HG02870 (cell line): Measurements from ENCODE around the gene FAM151A.

Experiments used
- ATAC-seq: cut with Tn5 transposase; IDR thresholded peaks from one replicate; pipeline ENCODE4 v1.9.1; 2021; ENCODE audit warnings: mild to moderate bottlenecking, moderate library complexity; ENCODE audit not compliant: unreplicated experiment

Gene FAM151A

DNA sequence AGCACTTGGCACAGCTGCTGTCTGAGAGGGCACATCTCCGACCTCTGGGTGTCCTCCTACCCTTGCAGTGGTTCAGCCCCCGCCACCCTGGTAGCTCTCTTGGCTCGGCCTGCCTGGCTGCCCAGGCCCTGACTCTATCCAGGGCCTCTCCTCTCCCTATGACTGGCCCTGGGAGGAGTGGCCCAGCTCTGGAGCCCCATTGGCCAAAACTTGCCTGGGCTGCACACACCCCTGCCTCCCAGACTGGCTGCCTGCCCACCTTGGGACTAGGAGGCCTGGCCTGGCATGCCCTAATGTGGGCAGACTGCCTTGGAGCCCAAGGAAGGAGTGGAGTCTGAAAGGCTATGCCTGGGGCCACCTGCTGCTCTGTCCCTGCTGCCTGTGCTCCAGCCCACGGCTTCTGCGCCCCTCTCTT is 41.7 kb downstream of the FAM151A start:
- ATAC-seq: no peak

DNA sequence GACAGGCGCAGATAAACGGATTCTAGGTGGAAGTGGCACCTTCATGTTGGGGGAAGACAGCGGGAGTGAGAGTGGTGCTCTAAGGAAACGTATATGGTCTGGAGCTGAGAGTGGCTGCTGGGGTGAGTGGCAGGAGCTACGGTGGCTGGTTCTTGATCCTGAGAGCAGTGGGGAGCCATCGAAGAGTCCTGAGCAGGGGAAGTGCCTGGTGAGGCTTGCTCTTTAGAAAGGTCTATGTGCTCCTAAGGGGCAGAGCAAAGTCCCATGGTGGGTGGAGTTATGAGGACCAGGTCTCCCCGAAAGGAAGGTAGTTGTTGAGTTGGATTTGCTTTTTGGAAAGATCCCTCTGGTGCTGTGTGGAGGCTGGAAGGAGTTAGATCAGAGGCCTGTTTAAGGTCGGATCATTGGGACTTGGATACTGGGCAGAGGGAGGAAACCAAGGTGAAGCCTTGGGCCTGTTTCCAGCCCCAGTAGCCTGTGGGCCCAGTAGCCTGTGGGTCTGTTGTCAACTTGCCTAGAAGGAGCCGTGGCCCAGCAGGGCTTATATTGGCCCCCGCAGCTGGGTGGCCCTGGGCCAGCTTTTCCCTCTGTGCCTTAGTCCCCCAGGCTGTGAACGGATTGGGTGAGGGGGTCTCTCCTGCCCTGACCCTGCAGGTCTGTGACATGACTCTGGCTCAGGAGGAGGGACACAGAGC is 42.3 kb downstream of the FAM151A start:
- no peak for ATAC-seq

DNA sequence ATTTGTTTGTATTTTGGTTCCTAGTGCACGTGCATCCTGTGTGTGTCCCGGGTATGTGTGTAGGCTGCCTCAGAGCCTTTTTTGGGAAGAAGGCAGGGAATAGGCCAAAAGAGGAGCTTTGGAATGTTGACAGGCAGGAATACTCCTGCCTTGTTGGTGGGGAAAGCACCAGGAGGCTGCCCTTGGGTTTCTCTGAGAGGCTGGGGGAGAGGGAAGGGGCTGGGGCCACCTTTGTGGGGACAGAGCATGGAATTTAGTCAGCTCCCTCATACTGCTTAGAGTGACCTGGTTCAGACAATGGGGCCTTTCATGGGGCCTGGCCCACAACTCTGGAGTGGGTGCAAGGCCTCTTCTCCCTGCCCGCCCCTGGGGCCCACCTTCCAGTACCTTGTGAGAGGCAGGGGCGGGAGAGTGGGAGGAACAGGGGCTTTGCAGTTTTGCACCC is 44.0 kb downstream of the FAM151A start:
- no peak for ATAC-seq

DNA sequence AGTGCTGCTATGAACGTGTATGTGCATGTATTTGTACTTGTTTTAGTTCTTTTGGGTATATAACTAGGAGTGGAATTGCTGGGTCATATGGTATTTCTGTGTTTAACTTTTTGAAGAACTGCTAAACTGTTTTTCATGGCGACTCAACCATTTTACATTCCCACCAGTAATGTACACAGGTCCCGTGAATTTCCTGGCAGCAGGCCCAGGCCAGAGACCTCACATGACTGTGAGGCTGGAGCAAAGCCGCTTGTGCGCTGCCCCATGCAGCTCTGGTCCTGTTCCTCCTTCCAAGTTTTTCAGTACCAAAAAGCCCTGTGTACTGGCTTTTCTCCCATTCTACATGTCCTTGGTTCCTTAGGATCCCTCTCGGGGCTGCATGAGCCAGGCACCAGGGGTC is 45.7 kb downstream of the FAM151A start:
- no peak for ATAC-seq

DNA sequence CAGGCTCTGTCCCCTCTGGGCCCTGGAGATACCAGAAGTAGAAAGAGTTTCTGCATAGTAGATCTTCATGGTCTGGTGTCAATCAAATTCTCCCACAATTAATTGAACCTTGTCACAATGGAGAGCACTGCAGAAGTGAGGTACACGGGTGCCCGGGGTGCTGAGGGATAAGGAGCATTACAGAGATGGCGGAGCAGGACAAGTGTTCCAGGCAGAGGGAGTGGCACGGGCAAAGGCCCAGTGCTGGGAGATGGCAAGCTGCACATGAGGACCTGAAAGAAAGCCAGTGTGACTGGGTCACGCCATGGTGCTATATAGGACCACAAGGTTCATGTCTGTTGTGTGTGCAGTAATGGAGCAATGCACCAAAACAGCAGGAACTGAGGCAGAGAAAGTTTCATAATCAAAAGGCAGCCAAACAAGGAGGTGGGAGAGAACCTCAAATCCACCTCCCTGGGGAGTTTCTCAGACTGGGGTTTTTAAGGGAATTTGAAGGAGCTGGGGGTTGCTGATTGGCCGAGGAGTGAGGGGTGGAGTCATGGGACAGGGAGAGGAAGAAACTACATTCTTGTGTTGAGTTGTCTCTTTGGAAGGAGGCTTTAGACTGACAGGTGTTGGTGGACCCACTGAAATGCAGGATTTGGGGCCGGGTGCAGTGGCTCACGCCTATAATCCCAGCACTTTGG is 47.6 kb downstream of the FAM151A start:
- no peak for ATAC-seq

DNA sequence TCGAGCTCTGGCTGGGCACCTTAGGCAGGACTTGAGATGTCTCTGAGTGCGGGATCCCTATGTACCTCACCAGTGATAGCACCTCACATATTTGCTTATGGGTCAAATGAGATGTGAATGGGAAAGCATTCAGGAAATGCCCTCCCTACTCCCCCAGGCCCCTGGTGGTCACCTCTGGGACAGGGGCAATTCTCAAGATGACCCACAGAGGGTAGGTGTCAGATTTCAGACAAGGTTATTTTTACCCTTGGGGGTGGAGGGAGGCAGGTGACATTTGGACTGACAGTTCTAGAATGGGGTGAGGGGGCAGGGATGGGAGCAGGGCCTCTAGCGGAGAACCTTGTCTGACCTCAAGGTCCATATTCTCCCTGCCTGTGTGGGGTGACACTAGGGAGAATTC is 48.2 kb downstream of the FAM151A start:
- no peak for ATAC-seq

DNA sequence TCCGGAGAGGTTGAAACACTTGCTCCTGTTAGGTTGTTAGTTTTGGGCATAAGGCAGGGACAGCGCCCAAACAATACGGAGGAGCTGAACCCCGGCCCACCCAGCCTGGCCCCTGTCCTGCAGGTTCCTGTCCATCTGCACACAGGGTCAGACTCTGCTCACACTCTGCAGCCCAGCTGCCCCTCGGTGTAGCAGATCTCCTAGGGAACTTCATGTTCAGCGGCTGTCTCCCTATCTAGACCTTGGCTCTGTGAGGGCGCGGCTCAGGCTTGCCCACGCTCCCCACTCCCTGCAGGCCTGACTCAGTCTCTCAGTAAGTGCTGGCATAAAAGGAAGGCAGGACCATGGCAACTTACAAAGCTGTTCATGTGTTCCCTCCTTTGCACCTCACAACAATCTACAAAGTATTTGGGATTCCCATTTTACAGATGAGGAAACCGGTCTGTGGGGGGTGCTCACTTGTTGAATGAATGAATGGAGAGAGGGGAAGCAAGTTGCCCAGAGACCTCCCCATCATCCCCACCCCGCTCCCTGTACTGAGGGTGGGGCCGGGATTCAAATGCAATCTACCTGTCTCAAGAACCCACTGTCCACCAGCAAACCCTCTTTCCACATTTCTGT is 49.1 kb downstream of the FAM151A start:
- ATAC-seq: no peak

DNA sequence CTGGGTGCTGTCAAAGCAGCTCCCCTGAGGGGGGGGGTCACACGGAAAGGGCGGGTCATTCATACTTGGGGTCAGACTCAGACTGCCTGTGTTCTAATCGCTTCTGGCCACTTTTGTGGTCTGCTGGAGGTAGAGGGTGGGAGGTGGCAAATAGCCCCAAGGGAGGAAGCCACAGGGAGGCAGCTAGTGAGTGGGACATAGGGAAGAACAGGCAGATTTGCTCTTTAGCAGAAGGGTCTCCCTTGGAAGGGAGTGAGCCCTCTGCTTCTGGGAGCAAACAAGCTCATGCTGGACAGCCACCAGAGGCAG is 50.8 kb downstream of the FAM151A start:
- ATAC-seq: no peak

DNA sequence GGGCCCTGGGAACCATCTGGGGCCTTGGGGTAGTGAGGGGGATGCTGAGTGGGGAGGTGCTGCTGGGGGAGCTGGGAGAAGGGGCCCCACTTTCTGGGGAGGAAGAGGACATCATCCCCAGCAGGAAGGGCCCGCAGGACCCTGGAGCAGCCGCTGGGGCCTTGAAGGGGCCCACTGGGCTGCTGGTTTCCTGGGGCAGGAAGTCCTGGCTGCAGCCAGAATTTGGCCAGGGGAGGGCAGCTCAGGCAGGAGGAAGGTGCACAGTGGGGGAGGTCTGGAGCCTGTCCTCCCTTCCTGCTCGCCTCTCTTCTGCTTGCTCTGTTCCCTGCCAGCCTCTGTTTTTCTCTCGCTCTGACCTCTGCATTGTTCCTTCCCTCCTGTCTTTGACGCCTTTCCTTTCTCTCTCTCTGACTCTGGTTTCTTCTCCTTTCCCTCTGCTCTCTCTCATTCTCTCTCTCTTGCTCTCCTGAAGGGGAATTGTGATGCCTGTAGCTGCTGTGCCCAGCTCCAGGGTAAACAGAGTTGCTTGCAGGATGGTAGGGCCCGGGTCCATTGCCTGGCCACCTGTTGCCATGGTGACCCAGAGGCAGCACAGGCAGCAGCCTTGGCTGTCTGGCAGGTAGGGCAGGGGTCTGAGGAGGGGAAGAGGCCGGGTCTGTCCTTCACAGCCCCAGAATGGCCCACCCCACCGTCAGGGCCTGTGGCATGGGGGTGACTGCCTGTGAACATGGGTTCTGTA is 51.4 kb downstream of the FAM151A start:
- no peak for ATAC-seq

DNA sequence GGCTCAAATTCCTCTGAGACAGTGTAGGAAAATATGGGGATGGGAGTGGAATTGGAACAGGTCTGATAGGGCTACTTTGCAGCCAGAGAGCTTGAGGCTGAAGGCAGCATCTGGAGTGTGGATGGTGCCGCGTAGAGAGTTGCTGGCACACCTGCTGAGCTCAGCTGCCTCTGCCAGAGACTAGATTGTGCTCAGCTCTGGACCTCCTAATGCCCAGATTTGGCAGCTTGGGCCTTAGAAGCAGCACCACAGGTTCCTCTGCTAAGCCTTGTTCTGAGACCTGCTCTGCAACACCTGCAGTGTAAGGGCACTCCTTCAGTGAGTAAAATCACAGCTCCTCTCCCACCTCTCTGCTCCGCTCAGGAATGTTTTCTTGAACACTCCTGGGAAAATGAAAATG is 52.0 kb downstream of the FAM151A start:
- no peak for ATAC-seq

DNA sequence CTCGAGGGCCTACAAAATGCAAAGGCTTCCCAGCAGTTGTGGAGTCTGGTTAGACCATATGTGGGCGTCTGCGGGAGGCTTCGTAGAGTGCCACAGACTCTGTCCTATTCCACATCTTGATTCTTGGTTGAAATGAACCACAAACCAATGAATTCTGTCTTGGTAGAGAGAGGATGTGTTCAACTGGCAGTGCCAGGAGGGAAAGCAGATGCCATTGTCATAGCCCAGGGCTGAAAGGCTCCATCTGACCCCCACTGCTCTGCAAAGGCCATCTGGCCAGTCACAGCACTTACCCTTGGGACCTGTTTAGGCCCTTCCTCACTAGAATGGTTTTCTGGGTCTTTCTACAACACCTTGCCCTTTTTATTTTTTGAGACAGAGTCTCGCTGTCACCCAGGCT is 53.2 kb downstream of the FAM151A start:
- ATAC-seq: no peak

DNA sequence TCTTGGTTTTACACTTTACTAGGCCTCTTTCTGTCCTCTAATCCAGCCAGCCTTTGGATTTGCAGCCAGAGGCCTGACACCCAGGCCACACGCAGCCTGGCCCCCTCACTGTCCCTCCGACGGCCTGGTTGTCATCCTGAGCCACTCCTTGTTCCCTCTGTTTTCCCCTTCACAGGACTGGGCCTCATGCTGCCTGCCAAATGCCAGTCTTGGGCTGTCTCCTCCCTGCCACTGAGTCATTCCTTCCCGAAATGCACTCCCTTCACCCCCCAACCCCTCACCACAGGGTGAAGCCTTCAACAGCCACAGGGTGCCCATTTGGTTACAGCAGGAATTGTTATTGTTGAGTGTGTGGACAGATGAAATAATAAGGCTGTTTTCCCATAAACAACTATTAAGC is 54.0 kb downstream of the FAM151A start:
- no peak for ATAC-seq

DNA sequence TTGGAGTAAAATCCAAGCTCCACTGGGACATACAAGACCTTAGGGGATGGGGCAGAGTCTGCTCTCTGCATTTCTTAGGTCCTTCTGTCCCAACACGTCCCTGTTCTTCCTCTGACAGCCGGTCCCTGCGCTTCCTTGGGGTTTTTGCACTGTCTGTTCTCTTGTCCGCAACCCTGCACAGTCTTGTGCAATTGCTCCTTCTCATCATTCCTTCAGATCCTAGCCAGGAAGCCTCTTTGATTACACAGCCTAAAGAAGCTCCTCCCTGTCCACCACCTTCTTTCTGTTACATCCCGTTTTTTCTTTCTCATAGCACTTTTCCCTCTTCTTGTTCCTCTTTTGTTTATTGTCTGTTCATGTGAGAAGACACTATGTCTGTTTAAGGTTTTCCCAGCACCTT is 55.4 kb downstream of the FAM151A start:
- no peak for ATAC-seq

DNA sequence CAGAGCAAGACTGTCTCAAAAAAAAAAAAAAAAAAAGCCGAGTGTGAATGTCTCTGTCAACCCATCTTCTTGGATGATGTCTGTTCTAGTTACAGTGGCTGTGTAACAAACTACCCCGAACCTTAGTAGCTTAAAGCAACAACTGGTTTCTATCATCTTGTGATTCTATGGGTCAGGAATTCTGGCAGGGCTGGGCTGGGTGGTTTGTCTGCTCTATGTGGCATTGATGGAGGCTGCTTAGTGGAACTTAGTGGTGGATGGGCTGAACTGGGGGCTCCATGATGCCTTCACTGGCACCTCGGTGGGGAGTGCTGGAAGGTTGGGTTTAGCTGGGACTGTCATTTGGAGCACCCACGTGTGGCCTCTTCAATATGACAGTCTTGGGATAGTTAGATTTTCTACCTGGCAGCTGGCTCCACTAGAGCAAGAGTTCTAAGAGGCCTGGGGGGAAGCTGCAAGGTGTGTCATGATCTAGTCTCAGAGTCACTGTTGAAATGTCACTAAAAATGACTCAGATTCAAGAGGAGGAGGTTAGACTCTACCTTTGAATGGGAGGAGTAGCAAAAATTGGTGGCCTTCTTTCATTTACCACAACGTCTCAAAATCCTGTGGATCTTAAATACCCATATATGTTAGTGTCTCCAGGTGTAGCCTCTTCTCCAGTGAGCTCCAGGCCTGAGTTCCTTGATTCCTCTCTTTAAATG is 56.7 kb downstream of the FAM151A start:
- ATAC-seq: no peak

DNA sequence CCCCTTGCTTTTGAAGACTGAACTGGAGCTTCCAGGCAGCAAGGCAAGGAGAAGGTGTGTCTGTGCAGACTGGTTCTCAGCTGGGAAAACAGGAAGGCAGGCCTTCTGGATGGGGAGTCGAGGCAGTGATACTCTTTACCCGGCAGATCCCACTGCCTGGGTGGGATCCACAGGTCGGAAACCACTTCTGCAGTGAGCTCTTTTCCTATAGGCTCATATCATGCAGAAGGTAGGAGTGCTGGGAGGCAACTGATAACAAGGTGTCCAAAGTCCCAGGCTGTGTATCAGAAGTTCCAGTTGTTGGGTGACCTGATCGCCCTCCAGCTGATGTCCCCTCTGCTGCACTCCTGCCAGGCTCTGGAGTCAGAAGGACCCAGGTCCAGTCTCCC is 58.2 kb downstream of the FAM151A start:
- ATAC-seq: no peak

DNA sequence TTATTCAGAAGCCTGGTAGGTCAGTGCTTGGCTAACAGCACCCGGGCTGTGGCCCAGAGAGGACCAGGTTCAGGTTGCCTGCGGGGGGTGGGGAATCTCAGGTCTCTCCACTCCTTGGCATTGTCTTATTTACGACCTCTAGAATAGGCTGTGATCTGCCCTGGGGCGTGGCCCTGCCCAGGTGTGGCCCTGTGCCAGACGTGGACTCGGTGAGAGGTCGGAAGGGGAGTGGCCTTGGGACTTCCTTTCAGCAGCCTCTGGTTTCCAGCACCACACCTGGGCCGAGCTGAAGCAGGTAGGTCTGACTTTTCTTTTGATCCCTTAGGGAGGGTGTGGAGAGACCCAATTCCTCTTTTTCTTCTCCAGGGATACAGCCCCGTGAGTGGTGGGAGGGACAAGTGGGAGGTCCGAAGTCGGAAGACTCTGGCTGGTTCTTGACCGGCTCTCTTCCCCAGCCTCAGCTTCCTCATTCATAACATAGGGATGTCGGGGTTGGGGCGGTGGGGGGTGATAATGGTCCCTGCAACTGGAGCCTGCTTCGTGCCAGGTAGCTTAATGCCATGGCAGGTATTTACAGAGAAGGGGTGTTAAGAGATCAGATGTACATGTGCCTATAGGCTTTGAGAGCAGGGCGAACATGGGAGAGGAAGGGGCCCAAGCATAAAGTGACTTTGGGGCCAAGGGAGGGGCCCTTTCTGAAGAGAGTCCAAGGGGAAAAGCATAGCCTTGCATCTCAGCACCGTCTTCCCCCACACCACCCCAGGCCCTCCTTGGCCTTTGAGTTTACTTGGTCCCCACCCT is 58.8 kb downstream of the FAM151A start:
- ATAC-seq: no peak

DNA sequence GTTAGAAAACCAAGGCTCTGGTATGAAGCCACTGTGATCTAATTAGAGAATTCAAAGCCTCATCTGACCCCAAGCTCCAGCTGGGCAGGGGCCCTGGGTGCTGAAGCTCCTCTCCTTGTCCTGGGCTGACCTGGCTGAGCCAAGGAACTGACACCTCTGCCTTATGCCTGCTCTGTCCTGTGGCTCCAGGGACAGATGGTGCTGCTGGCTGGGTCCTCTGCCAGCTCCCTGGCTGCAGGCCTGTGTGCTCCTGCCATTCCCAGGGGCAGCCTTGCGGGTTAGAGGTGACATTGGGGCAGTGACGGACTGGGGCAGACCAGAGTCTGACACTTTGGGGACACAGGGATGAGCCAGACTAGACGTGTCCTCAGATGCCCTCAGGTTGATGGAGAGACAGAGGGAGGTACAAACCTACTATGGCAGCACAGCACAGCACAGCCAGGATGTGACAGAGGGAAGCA is 63.5 kb downstream of the FAM151A start:
- no peak for ATAC-seq
